ENCODE measurements around the gene YRDC. TPM values are rescaled to one million over a fixed set of nuclear protein-coding genes. Genes with fewer than 3 reads are reported as not detected.

The YRDC gene
- total and polyA plus RNA-seq, 2 donors: 12.2 to 13.3 TPM

- Histone ChIP-seq H3K27me3 (ENCODE audit: control insufficient read depth in 2 of 2, insufficient read depth in 1 of 2, low read length in 1 of 2) (no peaks in the 10 kb centered on the region), H3K9me3 (ENCODE audit: control insufficient read depth in 2 of 2, insufficient read depth in 1 of 2, low read length in 1 of 2) (no peaks in the 10 kb centered on the region), H3K4me3 (ENCODE audit: low read length in 2 of 2) (no peak overlapping the region), H3K27ac (ENCODE audit: low read depth in 1 of 2, low read length in 1 of 2) (no peak overlapping the region), H3K36me3 (ENCODE audit: control insufficient read depth in 2 of 2, insufficient read depth in 2 of 2, low read length in 1 of 2) (peaks cover 46 to 47% of the 10 kb centered on the region in 2 donors), H3K4me1 (ENCODE audit: control insufficient read depth in 2 of 2, insufficient read depth in 2 of 2, low read length in 2 of 2) (no peaks in the 10 kb centered on the region)
- 98% methylated on average over 4 of the region's 4 CpGs for WGBS
- DNase-seq (ENCODE audit: low read depth in 6 of 9, low spot score in 9 of 9): no peak
Measured at GRCh38 chr1:37831109-37831508, 23.1 kb upstream of the YRDC start.

GRCh38 chr1:37828410-37829074, 20.5 kb upstream of the YRDC start:
- Histone ChIP-seq H3K27me3 (ENCODE audit: control insufficient read depth in 2 of 2, insufficient read depth in 1 of 2, low read length in 1 of 2) (no peaks in the 10 kb centered on the region), H3K36me3 (ENCODE audit: control insufficient read depth in 2 of 2, insufficient read depth in 2 of 2, low read length in 1 of 2) (peaks cover 28 to 30% of the 10 kb centered on the region in 2 donors), H3K4me3 (ENCODE audit: low read length in 2 of 2) (no peak overlapping the region), H3K4me1 (ENCODE audit: control insufficient read depth in 2 of 2, insufficient read depth in 2 of 2, low read length in 2 of 2) (no peaks in the 10 kb centered on the region), H3K9me3 (ENCODE audit: control insufficient read depth in 2 of 2, insufficient read depth in 1 of 2, low read length in 1 of 2) (no peaks in the 10 kb centered on the region), H3K27ac (ENCODE audit: low read depth in 1 of 2, low read length in 1 of 2) (no peak overlapping the region)
- DNase-seq (ENCODE audit: low read depth in 6 of 9, low spot score in 9 of 9): no peak
- 98% methylated on average over 12 of the region's 12 CpGs for WGBS

GRCh38 chr1:37825506-37825905, 17.5 kb upstream of the YRDC start:
- 84% methylated on average over 2 of the region's 2 CpGs for WGBS
- DNase-seq (ENCODE audit: low read depth in 6 of 9, low spot score in 9 of 9): no peak
- no peaks in the 10 kb centered on the region for H3K27me3 ChIP-seq (ENCODE audit: control insufficient read depth in 2 of 2, insufficient read depth in 1 of 2, low read length in 1 of 2)
- no peaks in the 10 kb centered on the region for H3K4me1 ChIP-seq (ENCODE audit: control insufficient read depth in 2 of 2, insufficient read depth in 2 of 2, low read length in 2 of 2)
- H3K9me3 ChIP-seq (ENCODE audit: control insufficient read depth in 2 of 2, insufficient read depth in 1 of 2, low read length in 1 of 2): no peaks in the 10 kb centered on the region
- no peak overlapping the region for H3K4me3 ChIP-seq (ENCODE audit: low read length in 2 of 2)
- H3K36me3 ChIP-seq (ENCODE audit: control insufficient read depth in 2 of 2, insufficient read depth in 2 of 2, low read length in 1 of 2): peaks cover 24 to 32% of the 10 kb centered on the region in 2 donors
- no peak overlapping the region for H3K27ac ChIP-seq (ENCODE audit: low read depth in 1 of 2, low read length in 1 of 2)

- H3K4me3 ChIP-seq (ENCODE audit: low read length in 2 of 2): no peak overlapping the region
- peaks cover 32% of the 10 kb centered on the region in 2 donors for H3K36me3 ChIP-seq (ENCODE audit: control insufficient read depth in 2 of 2, insufficient read depth in 2 of 2, low read length in 1 of 2)
- H3K4me1 ChIP-seq (ENCODE audit: control insufficient read depth in 2 of 2, insufficient read depth in 2 of 2, low read length in 2 of 2): no peaks in the 10 kb centered on the region
- no peaks in the 10 kb centered on the region for H3K27me3 ChIP-seq (ENCODE audit: control insufficient read depth in 2 of 2, insufficient read depth in 1 of 2, low read length in 1 of 2)
- H3K27ac ChIP-seq (ENCODE audit: low read depth in 1 of 2, low read length in 1 of 2): no peak overlapping the region
- 98% methylated on average over 2 of the region's 2 CpGs for WGBS
- H3K9me3 ChIP-seq (ENCODE audit: control insufficient read depth in 2 of 2, insufficient read depth in 1 of 2, low read length in 1 of 2): no peaks in the 10 kb centered on the region
- DNase-seq (ENCODE audit: low read depth in 6 of 9, low spot score in 9 of 9): no peak
Measured at GRCh38 chr1:37824001-37824400, 16.0 kb upstream of the YRDC start.

- H3K4me1 ChIP-seq (ENCODE audit: control insufficient read depth in 2 of 2, insufficient read depth in 2 of 2, low read length in 2 of 2): no peaks in the 10 kb centered on the region
- H3K27ac ChIP-seq (ENCODE audit: low read depth in 1 of 2, low read length in 1 of 2): no peak overlapping the region
- WGBS: 96% methylated on average over 9 of the region's 9 CpGs
- peaks cover 26 to 32% of the 10 kb centered on the region in 2 donors for H3K36me3 ChIP-seq (ENCODE audit: control insufficient read depth in 2 of 2, insufficient read depth in 2 of 2, low read length in 1 of 2)
- no peak overlapping the region for H3K4me3 ChIP-seq (ENCODE audit: low read length in 2 of 2)
- DNase-seq (ENCODE audit: low read depth in 6 of 9, low spot score in 9 of 9): no peak
- H3K27me3 ChIP-seq (ENCODE audit: control insufficient read depth in 2 of 2, insufficient read depth in 1 of 2, low read length in 1 of 2): no peaks in the 10 kb centered on the region
- H3K9me3 ChIP-seq (ENCODE audit: control insufficient read depth in 2 of 2, insufficient read depth in 1 of 2, low read length in 1 of 2): no peaks in the 10 kb centered on the region
Measured at GRCh38 chr1:37822906-37823815, 15.2 kb upstream of the YRDC start.

GRCh38 chr1:37821481-37821880, 13.5 kb upstream of the YRDC start:
- H3K9me3 ChIP-seq (ENCODE audit: control insufficient read depth in 2 of 2, insufficient read depth in 1 of 2, low read length in 1 of 2): no peaks in the 10 kb centered on the region
- DNase-seq (ENCODE audit: low read depth in 6 of 9, low spot score in 9 of 9): no peak
- no peaks in the 10 kb centered on the region for H3K4me1 ChIP-seq (ENCODE audit: control insufficient read depth in 2 of 2, insufficient read depth in 2 of 2, low read length in 2 of 2)
- peaks cover 31 to 37% of the 10 kb centered on the region in 2 donors for H3K36me3 ChIP-seq (ENCODE audit: control insufficient read depth in 2 of 2, insufficient read depth in 2 of 2, low read length in 1 of 2)
- WGBS: 97% methylated on average over 2 of the region's 2 CpGs
- H3K27ac ChIP-seq (ENCODE audit: low read depth in 1 of 2, low read length in 1 of 2): no peak overlapping the region
- no peak overlapping the region for H3K4me3 ChIP-seq (ENCODE audit: low read length in 2 of 2)
- H3K27me3 ChIP-seq (ENCODE audit: control insufficient read depth in 2 of 2, insufficient read depth in 1 of 2, low read length in 1 of 2): no peaks in the 10 kb centered on the region

- peaks cover 38 to 40% of the 10 kb centered on the region in 2 donors for H3K36me3 ChIP-seq (ENCODE audit: control insufficient read depth in 2 of 2, insufficient read depth in 2 of 2, low read length in 1 of 2)
- H3K27ac ChIP-seq (ENCODE audit: low read depth in 1 of 2, low read length in 1 of 2): no peak overlapping the region
- no peak overlapping the region for H3K4me3 ChIP-seq (ENCODE audit: low read length in 2 of 2)
- no peaks in the 10 kb centered on the region for H3K9me3 ChIP-seq (ENCODE audit: control insufficient read depth in 2 of 2, insufficient read depth in 1 of 2, low read length in 1 of 2)
- 85% methylated on average over 2 of the region's 2 CpGs for WGBS
- H3K4me1 ChIP-seq (ENCODE audit: control insufficient read depth in 2 of 2, insufficient read depth in 2 of 2, low read length in 2 of 2): no peaks in the 10 kb centered on the region
- no peaks in the 10 kb centered on the region for H3K27me3 ChIP-seq (ENCODE audit: control insufficient read depth in 2 of 2, insufficient read depth in 1 of 2, low read length in 1 of 2)
- no peak for DNase-seq (ENCODE audit: low read depth in 6 of 9, low spot score in 9 of 9)
Measured at GRCh38 chr1:37817481-37817880, 9.5 kb upstream of the YRDC start.

GRCh38 chr1:37814252-37814651, 6.2 kb upstream of the YRDC start:
- 96% methylated on average over 7 of the region's 7 CpGs for WGBS
- H3K36me3 ChIP-seq (ENCODE audit: control insufficient read depth in 2 of 2, insufficient read depth in 2 of 2, low read length in 1 of 2): peaks cover 19 to 30% of the 10 kb centered on the region in 2 donors

GRCh38 chr1:37813529-37814145, 5.6 kb upstream of the YRDC start:
- Histone ChIP-seq H3K9me3 (ENCODE audit: control insufficient read depth in 2 of 2, insufficient read depth in 1 of 2, low read length in 1 of 2) (no peaks in the 10 kb centered on the region), H3K27me3 (ENCODE audit: control insufficient read depth in 2 of 2, insufficient read depth in 1 of 2, low read length in 1 of 2) (no peaks in the 10 kb centered on the region), H3K4me1 (ENCODE audit: control insufficient read depth in 2 of 2, insufficient read depth in 2 of 2, low read length in 2 of 2) (peaks cover 5 to 6% of the 10 kb centered on the region in 2 donors), H3K36me3 (ENCODE audit: control insufficient read depth in 2 of 2, insufficient read depth in 2 of 2, low read length in 1 of 2) (peaks cover 14 to 30% of the 10 kb centered on the region in 2 donors), H3K4me3 (ENCODE audit: low read length in 2 of 2) (no peak overlapping the region), H3K27ac (ENCODE audit: low read depth in 1 of 2, low read length in 1 of 2) (no peak overlapping the region)
- 95% methylated on average over 2 of the region's 2 CpGs for WGBS
- DNase-seq (ENCODE audit: low read depth in 6 of 9, low spot score in 9 of 9): no peak

More at GRCh38 chr1:37814252-37814651, 6.2 kb upstream of the YRDC start:
- Histone ChIP-seq H3K9me3 (ENCODE audit: control insufficient read depth in 2 of 2, insufficient read depth in 1 of 2, low read length in 1 of 2) (no peaks in the 10 kb centered on the region), H3K4me1 (ENCODE audit: control insufficient read depth in 2 of 2, insufficient read depth in 2 of 2, low read length in 2 of 2) (no peaks in the 10 kb centered on the region), H3K27ac (ENCODE audit: low read depth in 1 of 2, low read length in 1 of 2) (no peak overlapping the region), H3K27me3 (ENCODE audit: control insufficient read depth in 2 of 2, insufficient read depth in 1 of 2, low read length in 1 of 2) (no peaks in the 10 kb centered on the region), H3K4me3 (ENCODE audit: low read length in 2 of 2) (no peak overlapping the region)
- no peak for DNase-seq (ENCODE audit: low read depth in 6 of 9, low spot score in 9 of 9)
